Gastroesophageal sphincter (tissue), 4 donors: ENCODE results near the gene NLGN1. TPM values are rescaled to one million over a fixed set of nuclear protein-coding genes. Genes with fewer than 3 reads are reported as not detected.

Experiments used
- ATAC-seq: fragments of 150-250 bp; one replicate; pipeline ENCODE4 v1.9.1; 2016; ENCODE audit warnings: mild to moderate bottlenecking, moderate library complexity
- H3K27ac ChIP-seq, 4 donors: fragments of 200-600 bp; sonication (generic) in 3 of 4; 1 replicate in 3 of 4; 2 replicates in 1 of 4; pipeline ENCODE4 v1.5.1; 2016 to 2019
- H3K27me3 ChIP-seq: fragments of 200-600 bp; sonication (generic); one replicate; pipeline ENCODE4 v1.5.1; 2019
- H3K36me3 ChIP-seq, 2 donors: fragments of 200-600 bp; sonication (generic); one replicate each; pipeline ENCODE4 v1.5.1; 2019; ENCODE audit warnings: control low read depth in 1 of 2
- H3K4me1 ChIP-seq, 3 donors: fragments of 200-600 bp; sonication (generic); 1 replicate in 2 of 3; 2 replicates in 1 of 3; pipeline ENCODE4 v1.5.1; 2016 to 2019; ENCODE audit warnings: control low read depth in 2 of 3
- H3K4me3 ChIP-seq, 2 donors: fragments of 200-600 bp; sonication (generic); one replicate each; pipeline ENCODE4 v1.5.1; 2019; ENCODE audit warnings: mild to moderate bottlenecking in 1 of 2, moderate library complexity in 1 of 2
- H3K9me3 ChIP-seq, 3 donors: fragments of 200-600 bp; sonication (generic); one replicate each; pipeline ENCODE4 v1.5.1; 2017 to 2019; ENCODE audit warnings: control low read depth in 2 of 3
- EP300 ChIP-seq: sonication (generic); formaldehyde crosslinking; IDR thresholded peaks from one replicate; pipeline ENCODE4 v1.6.1; 2017; ENCODE audit warnings: antibody characterized with exemption, mild to moderate bottlenecking
- POLR2A ChIP-seq, 2 donors: fragments of 450-650 bp; IDR thresholded peaks; one replicate each; pipeline ENCODE4 v1.6.1; 2017; ENCODE audit warnings: antibody characterized with exemption in 2 of 2, mild to moderate bottlenecking in 2 of 2, moderate library complexity in 1 of 2
- POLR2AphosphoS5 ChIP-seq: sonication (generic); formaldehyde crosslinking; IDR thresholded peaks from one replicate; pipeline ENCODE4 v1.6.1; 2017; ENCODE audit warnings: antibody characterized with exemption
- WGBS, 2 donors: methylation state at CpG; one replicate each; pipeline ENCODE4 v1.1.5; 2018; ENCODE audit warnings: low coverage in 1 of 2; 5-methylcytosine and 5-hydroxymethylcytosine counted together
- total RNA-seq, 4 donors: library from RNA; depleted of rRNA; stranded (reverse); fragments of >200 nt; gene quantifications; one replicate each; pipeline ENCODE4 v1.1.0, GENCODE V29; 2016
- TF ChIP-seq, protein P1 (sequence below), 4 experiments: fragments of 200-600 bp in 2 of 4; fragments of 450-650 bp in 2 of 4; sonication (generic) in 1 of 4; IDR thresholded peaks; one replicate each; pipeline ENCODE4 v1.5.1; 2017 to 2019; ENCODE audit warnings: antibody characterized with exemption in 4 of 4, mild to moderate bottlenecking in 2 of 4, moderate library complexity in 2 of 4

The NLGN1 gene
- total RNA-seq, 4 donors from 2014 or later = 13.4 to 26.4 (median 24.0) TPM

DNA sequence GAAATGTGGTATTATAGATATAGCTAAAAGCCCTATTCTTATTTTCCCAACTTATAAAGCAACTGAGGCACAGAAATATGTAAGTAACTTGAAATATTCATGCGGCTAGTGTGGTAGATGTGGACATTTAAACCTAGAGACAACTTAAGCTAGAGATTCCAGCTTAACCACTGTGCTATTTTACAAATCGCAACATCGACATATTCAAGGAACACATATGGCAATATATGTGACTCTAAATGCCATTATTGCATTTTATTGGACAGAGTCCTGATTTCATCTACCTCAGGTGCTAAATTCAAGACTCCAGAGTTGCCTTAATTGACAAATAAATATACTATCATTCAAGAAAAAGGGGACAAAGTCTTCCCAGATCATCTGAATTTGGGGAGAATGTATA lies 442.3 kb downstream of the NLGN1 start:
- Histone ChIP-seq H3K4me3 (no peak overlapping the region), H3K4me1 (no peaks in the 10 kb centered on the region), H3K27ac (no peak overlapping the region), H3K9me3 (no peaks in the 10 kb centered on the region), H3K27me3 (no peaks in the 10 kb centered on the region), H3K36me3 (no peaks in the 10 kb centered on the region)
- 76 to 81% methylated on average over 3 of the region's 3 CpGs for WGBS, 2 donors
- no peak for ATAC-seq
- TF ChIP-seq EP300 = no peak

DNA sequence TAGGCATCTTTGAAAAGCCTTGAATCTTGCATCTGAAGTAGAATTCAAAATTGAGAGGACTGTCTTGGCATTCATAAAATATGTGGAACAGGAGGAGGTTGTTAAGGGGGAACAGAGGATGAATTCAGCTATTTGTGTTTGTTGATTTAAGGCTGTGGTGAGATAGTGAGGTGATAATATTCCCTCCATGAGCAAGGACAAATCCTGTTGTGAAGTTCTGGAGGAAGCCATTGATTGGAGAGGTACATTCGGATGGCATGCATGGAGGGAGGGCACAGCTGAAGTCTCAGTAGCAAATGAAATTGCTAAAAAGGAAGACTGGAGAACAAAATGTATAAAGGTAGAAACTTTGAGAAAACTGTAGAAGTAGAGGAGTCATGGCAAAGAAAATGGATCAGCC lies 443.8 kb downstream of the NLGN1 start:
- WGBS, 2 donors = 69 to 100% methylated on average over 1 of the region's 1 CpG
- no peak for ATAC-seq
- no peak overlapping the region for H3K27ac ChIP-seq
- no peak overlapping the region for H3K4me3 ChIP-seq
- no peak for TF ChIP-seq POLR2AphosphoS5
- no peak for TF ChIP-seq EP300
- TF ChIP-seq, protein P1, sequence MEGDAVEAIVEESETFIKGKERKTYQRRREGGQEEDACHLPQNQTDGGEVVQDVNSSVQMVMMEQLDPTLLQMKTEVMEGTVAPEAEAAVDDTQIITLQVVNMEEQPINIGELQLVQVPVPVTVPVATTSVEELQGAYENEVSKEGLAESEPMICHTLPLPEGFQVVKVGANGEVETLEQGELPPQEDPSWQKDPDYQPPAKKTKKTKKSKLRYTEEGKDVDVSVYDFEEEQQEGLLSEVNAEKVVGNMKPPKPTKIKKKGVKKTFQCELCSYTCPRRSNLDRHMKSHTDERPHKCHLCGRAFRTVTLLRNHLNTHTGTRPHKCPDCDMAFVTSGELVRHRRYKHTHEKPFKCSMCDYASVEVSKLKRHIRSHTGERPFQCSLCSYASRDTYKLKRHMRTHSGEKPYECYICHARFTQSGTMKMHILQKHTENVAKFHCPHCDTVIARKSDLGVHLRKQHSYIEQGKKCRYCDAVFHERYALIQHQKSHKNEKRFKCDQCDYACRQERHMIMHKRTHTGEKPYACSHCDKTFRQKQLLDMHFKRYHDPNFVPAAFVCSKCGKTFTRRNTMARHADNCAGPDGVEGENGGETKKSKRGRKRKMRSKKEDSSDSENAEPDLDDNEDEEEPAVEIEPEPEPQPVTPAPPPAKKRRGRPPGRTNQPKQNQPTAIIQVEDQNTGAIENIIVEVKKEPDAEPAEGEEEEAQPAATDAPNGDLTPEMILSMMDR (IDR thresholded peaks at IDR 0.05) = no peak
- TF ChIP-seq POLR2A (IDR thresholded peaks at IDR 0.05) = no peak
- H3K9me3 ChIP-seq = no peaks in the 10 kb centered on the region
- H3K27me3 ChIP-seq = no peaks in the 10 kb centered on the region
- no peaks in the 10 kb centered on the region for H3K4me1 ChIP-seq
- no peaks in the 10 kb centered on the region for H3K36me3 ChIP-seq

DNA sequence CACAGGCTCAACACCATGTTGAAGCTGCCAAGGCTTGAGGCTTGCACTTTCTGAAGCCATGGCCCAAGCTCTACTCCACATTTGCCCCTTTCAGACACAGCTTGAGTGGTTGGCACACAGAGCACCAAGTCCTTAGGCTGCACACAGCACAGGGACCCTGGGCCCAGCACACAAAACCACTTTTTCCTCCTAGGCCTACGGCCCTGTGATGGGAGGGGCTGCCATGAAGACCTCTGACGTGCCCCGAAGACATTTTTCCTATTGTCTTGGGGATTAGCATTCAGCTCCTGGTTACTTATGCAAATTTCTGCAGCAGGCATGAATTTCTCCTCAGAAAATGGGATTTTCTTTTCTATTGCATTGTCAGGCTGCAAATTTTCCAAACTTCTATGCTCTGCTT lies 445.5 kb downstream of the NLGN1 start:
- no peak overlapping the region for H3K4me3 ChIP-seq
- no peaks in the 10 kb centered on the region for H3K36me3 ChIP-seq
- no peaks in the 10 kb centered on the region for H3K9me3 ChIP-seq
- WGBS, 2 donors = 78% methylated on average over 3 of the region's 3 CpGs; no CpG with 5 or more reads in 1 of the 2 donors
- no peaks in the 10 kb centered on the region for H3K27me3 ChIP-seq
- no peaks in the 10 kb centered on the region for H3K4me1 ChIP-seq
- no peak for ATAC-seq
- TF ChIP-seq POLR2AphosphoS5 (no peak), EP300 (no peak), POLR2A (IDR thresholded peaks at IDR 0.05) (no peak)
- TF ChIP-seq, protein P1 (IDR thresholded peaks at IDR 0.05) = no peak
- H3K27ac ChIP-seq = no peak overlapping the region

DNA sequence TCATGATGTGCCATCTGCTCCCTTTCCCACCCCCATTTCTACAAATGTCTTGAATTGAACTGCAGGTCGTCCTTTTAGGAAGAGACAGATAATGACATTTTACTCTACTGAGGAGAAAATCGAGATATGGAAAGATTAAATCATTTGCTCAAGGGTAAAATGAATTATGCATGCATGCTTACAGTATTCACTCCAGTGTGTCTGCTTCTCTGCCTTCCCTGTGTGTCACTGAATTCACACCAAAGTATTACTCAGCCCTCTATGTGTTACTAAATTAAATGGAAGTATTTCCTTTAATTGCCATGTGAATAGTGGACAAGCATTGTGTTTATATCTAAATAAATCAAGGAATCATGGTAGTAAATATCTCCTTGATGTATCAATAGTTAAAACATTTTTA lies 449.0 kb downstream of the NLGN1 start:
- Histone ChIP-seq H3K36me3 (no peaks in the 10 kb centered on the region), H3K4me1 (no peaks in the 10 kb centered on the region), H3K27me3 (no peaks in the 10 kb centered on the region), H3K27ac (no peak overlapping the region), H3K9me3 (no peaks in the 10 kb centered on the region), H3K4me3 (no peak overlapping the region)
- WGBS, 2 donors = 79 to 92% methylated on average over 2 of the region's 2 CpGs
- ATAC-seq = no peak
- TF ChIP-seq POLR2AphosphoS5 (no peak), POLR2A (IDR thresholded peaks at IDR 0.05) (no peak), EP300 (no peak)
- TF ChIP-seq, protein P1 (IDR thresholded peaks at IDR 0.05) = no peak

DNA sequence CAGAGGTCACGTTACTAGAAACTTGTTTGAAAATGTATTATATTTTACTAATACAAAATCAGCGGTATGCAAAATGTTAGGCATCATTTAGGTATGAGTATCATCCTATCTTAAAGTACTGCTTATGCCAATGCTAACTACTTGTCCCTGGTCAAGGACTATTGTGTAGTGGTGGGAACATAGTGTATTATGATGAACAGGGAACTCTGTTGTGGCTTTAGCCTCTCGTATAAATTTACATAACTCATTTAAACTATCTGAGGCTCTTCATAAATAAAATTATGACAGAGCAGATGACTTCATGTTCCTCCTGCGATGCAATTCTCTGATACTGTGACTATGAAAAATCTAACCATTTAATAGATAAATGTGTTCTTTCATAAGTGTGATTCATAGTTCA lies 451.9 kb downstream of the NLGN1 start:
- TF ChIP-seq EP300 (no peak), POLR2AphosphoS5 (no peak), POLR2A (IDR thresholded peaks at IDR 0.05) (no peak)
- TF ChIP-seq, protein P1 (IDR thresholded peaks at IDR 0.05) = no peak
- H3K9me3 ChIP-seq = no peaks in the 10 kb centered on the region
- no peaks in the 10 kb centered on the region for H3K36me3 ChIP-seq
- 67% methylated on average over 4 of the region's 4 CpGs for WGBS, 2 donors
- H3K4me3 ChIP-seq = no peak overlapping the region
- H3K4me1 ChIP-seq = no peaks in the 10 kb centered on the region
- no peak overlapping the region for H3K27ac ChIP-seq
- ATAC-seq = no peak
- H3K27me3 ChIP-seq = no peaks in the 10 kb centered on the region

DNA sequence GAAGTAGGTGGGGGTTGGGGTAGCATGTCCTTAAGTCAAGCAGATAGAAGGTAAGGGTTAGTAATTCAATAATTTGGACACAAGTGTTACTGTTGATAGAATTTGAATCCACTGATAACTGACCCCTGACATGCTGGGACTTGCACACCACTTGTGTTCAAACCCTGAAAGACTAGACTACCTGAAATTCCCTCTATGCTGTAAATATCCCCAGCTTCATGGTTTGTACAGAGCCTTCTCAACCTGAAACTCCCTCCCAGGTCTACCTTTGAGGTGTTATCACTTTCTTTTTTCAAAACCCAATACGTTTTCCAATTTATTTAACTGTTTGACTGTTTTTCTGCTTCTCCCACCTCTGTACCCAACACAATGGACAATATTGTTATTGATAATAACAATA lies 459.6 kb downstream of the NLGN1 start:
- Histone ChIP-seq H3K27ac (no peak overlapping the region), H3K9me3 (no peaks in the 10 kb centered on the region), H3K4me1 (no peaks in the 10 kb centered on the region), H3K36me3 (no peaks in the 10 kb centered on the region), H3K4me3 (no peak overlapping the region), H3K27me3 (no peaks in the 10 kb centered on the region)
- TF ChIP-seq POLR2AphosphoS5 (no peak), EP300 (no peak), POLR2A (IDR thresholded peaks at IDR 0.05) (no peak)
- TF ChIP-seq, protein P1 (IDR thresholded peaks at IDR 0.05) = no peak
- 70 to 100% methylated on average over 1 of the region's 1 CpG for WGBS, 2 donors
- no peak for ATAC-seq
